H1 (cell line): Measurements from ENCODE around the gene NOTCH2. TPM values are rescaled to one million over a fixed set of nuclear protein-coding genes. Genes with fewer than 3 reads are reported as not detected.

Experiments used
- CTCF ChIA-PET: fragments of 300-600 bp; sonication (Branson Sonifier 250); formaldehyde crosslinking; loops from one replicate; lab custom pipeline; 2021; ENCODE audit not compliant: partially characterized antibody; lab: Charles Lee
- POLR2A ChIA-PET: fragments of 300-600 bp; sonication (Branson Sonifier 250); formaldehyde crosslinking; loops from one replicate; lab custom pipeline; 2021; ENCODE audit warnings: inconsistent platforms; ENCODE audit not compliant: partially characterized antibody; lab: Charles Lee
- DNase-seq, 2 experiments: peaks; one replicate each; pipeline versions ENCODE4 v3.0.0 to v3.0.0-alpha.2; 2010 to 2022; ENCODE audit warnings: low spot score in 2 of 2, low read depth in 1 of 2, mixed read lengths in 1 of 2
- FAIRE-seq: peaks from 2 replicates; lab custom pipeline; 2011; peaks lifted over from hg19 to GRCh38; lab: Jason Lieb, UNC
- H2AFZ ChIP-seq: 2 replicates; pipeline ENCODE4 v1.8.1; 2012; ENCODE audit warnings: low read length, inconsistent platforms
- H2AK5ac ChIP-seq: 2 replicates; pipeline ENCODE4 v1.6.1; 2013; ENCODE audit warnings: low read depth, low read length
- H2BK120ac ChIP-seq: replicated peaks from 2 replicates; pipeline ENCODE3; 2013; ENCODE audit warnings: low read depth, low read length, inconsistent platforms
- H2BK12ac ChIP-seq: 2 replicates; pipeline ENCODE4 v1.6.1; 2013; ENCODE audit warnings: low read depth, low read length
- H2BK15ac ChIP-seq: 2 replicates; pipeline ENCODE4 v1.6.1; 2013; ENCODE audit warnings: low read length
- H2BK20ac ChIP-seq: 2 replicates; pipeline ENCODE4 v1.6.1; 2013; ENCODE audit warnings: low read length
- H2BK5ac ChIP-seq: 2 replicates; pipeline ENCODE4 v1.6.1; 2013; ENCODE audit warnings: low read depth, low read length
- H3K14ac ChIP-seq: 2 replicates; pipeline ENCODE4 v1.6.1; 2013; ENCODE audit warnings: inconsistent platforms; ENCODE audit not compliant: insufficient read length
- H3K18ac ChIP-seq: 2 replicates; pipeline ENCODE4 v1.6.1; 2013; ENCODE audit warnings: low read length; ENCODE audit errors: extremely low read depth
- H3K23ac ChIP-seq: 2 replicates; pipeline ENCODE4 v1.6.1; 2013; ENCODE audit warnings: inconsistent platforms; ENCODE audit not compliant: insufficient read length
- H3K23me2 ChIP-seq: 2 replicates; pipeline ENCODE4 v1.6.1; 2013; ENCODE audit warnings: low read depth, low read length
- H3K27ac ChIP-seq: 2 replicates; pipeline ENCODE4 v1.6.1; 2011; ENCODE audit warnings: low read depth, low read length, inconsistent platforms
- H3K27me3 ChIP-seq, 4 experiments: replicated peaks in 1 of 4; 1 replicate in 1 of 4; 2 replicates in 3 of 4; pipeline versions ENCODE4 v1.6.1 to v1.8.1; 2011 to 2013; ENCODE audit warnings: low read length in 3 of 4, mild to moderate bottlenecking in 3 of 4, inconsistent platforms in 2 of 4, mixed read lengths in 2 of 4, moderate library complexity in 1 of 4; ENCODE audit not compliant: control insufficient read depth in 3 of 4, insufficient read depth in 3 of 4; ENCODE audit errors: extremely low read depth in 1 of 4
- H3K36me3 ChIP-seq, 4 experiments: 2 replicates each; pipeline versions ENCODE4 v1.6.1 to v1.8.1; 2011 to 2013; ENCODE audit warnings: mild to moderate bottlenecking in 4 of 4, low read length in 3 of 4, moderate library complexity in 2 of 4, control low read depth in 1 of 4, inconsistent platforms in 1 of 4; ENCODE audit not compliant: insufficient read depth in 4 of 4, control insufficient read depth in 2 of 4
- H3K4ac ChIP-seq: replicated peaks from 2 replicates; pipeline ENCODE3; 2013; ENCODE audit warnings: low read length, low read depth, mixed read lengths, inconsistent platforms; ENCODE audit not compliant: insufficient read length
- H3K4me1 ChIP-seq, 4 experiments: replicated peaks in 1 of 4; 1 replicate in 1 of 4; 2 replicates in 3 of 4; pipeline versions ENCODE4 v1.6.1 to v1.8.1; 2011 to 2013; ENCODE audit warnings: low read length in 3 of 4, inconsistent platforms in 2 of 4, mixed read lengths in 1 of 4; ENCODE audit not compliant: insufficient read depth in 4 of 4, control insufficient read depth in 3 of 4
- H3K4me2 ChIP-seq, 2 experiments: 2 replicates each; pipeline versions ENCODE4 v1.6.1 to v1.8.1; 2011 to 2013; ENCODE audit warnings: low read depth in 2 of 2, low read length in 2 of 2, control low read depth in 1 of 2, inconsistent platforms in 1 of 2, mild to moderate bottlenecking in 1 of 2; ENCODE audit not compliant: insufficient read depth in 1 of 2
- H3K4me3 ChIP-seq, 4 experiments: fragments of 200-600, 300-600 bp in 1 of 4; sonication (generic), shearing (Covaris generic), sonication (Bioruptor Twin) in 1 of 4; 2 replicates each; pipeline versions ENCODE4 v1.5.1 to v1.8.1; 2011 to 2016; ENCODE audit warnings: low read length in 4 of 4, low read depth in 3 of 4, control low read depth in 2 of 4, inconsistent platforms in 2 of 4, mild to moderate bottlenecking in 2 of 4, mixed read lengths in 1 of 4, moderate library complexity in 1 of 4; ENCODE audit not compliant: insufficient read depth in 2 of 4; ENCODE audit errors: extremely low read depth in 1 of 4
- H3K56ac ChIP-seq: replicated peaks from 2 replicates; pipeline ENCODE3; 2013; ENCODE audit warnings: low read depth, mild to moderate bottlenecking, mixed read lengths, low read length, inconsistent platforms; ENCODE audit not compliant: insufficient read length
- H3K79me1 ChIP-seq: 2 replicates; pipeline ENCODE4 v1.6.1; 2013; ENCODE audit warnings: low read depth, low read length, control low read depth
- H3K79me2 ChIP-seq, 2 experiments: 2 replicates each; pipeline versions ENCODE4 v1.6.1 to v1.8.1; 2012 to 2013; ENCODE audit warnings: low read length in 2 of 2, mild to moderate bottlenecking in 2 of 2, inconsistent platforms in 1 of 2; ENCODE audit not compliant: insufficient read depth in 2 of 2, control insufficient read depth in 1 of 2
- H3K9ac ChIP-seq, 4 experiments: replicated peaks in 1 of 4; 1 replicate in 1 of 4; 2 replicates in 3 of 4; pipeline versions ENCODE4 v1.6.1 to v1.8.1; 2011 to 2013; ENCODE audit warnings: low read depth in 3 of 4, low read length in 3 of 4, control low read depth in 2 of 4, mild to moderate bottlenecking in 2 of 4, moderate library complexity in 2 of 4, inconsistent platforms in 1 of 4; ENCODE audit errors: extremely low read depth in 1 of 4
- H3K9me3 ChIP-seq, 2 experiments: 2 replicates each; pipeline versions ENCODE4 v1.6.1 to v1.8.1; 2012 to 2013; ENCODE audit warnings: mild to moderate bottlenecking in 2 of 2, moderate library complexity in 2 of 2, control low read depth in 1 of 2, inconsistent platforms in 1 of 2, low read depth in 1 of 2, low read length in 1 of 2, mixed read lengths in 1 of 2; ENCODE audit not compliant: insufficient read depth in 2 of 2
- H4K20me1 ChIP-seq, 2 experiments: replicated peaks in 1 of 2; 2 replicates each; pipeline versions ENCODE3 to v1.8.1; 2011 to 2013; ENCODE audit warnings: inconsistent platforms in 2 of 2, low read length in 2 of 2, mild to moderate bottlenecking in 1 of 2; ENCODE audit not compliant: insufficient read depth in 2 of 2, control insufficient read depth in 1 of 2
- H4K5ac ChIP-seq: 2 replicates; pipeline ENCODE4 v1.6.1; 2013; ENCODE audit warnings: low read length, low read depth, mixed read lengths, inconsistent platforms; ENCODE audit not compliant: insufficient read length
- H4K8ac ChIP-seq: 2 replicates; pipeline ENCODE4 v1.8.0; 2013; ENCODE audit warnings: mild to moderate bottlenecking, moderate library complexity, low read length, inconsistent platforms; ENCODE audit not compliant: insufficient read depth; ENCODE audit errors: extremely low read depth
- H4K91ac ChIP-seq: replicated peaks from 2 replicates; pipeline ENCODE3; 2013; ENCODE audit warnings: low read length, mixed read lengths, inconsistent platforms; ENCODE audit not compliant: insufficient read length
- CREB1 ChIP-seq: IDR thresholded peaks from 2 replicates; pipeline ENCODE4 v1.6.1; 2012; ENCODE audit warnings: inconsistent platforms
- ZNF274 ChIP-seq: IDR thresholded peaks from 2 replicates; pipeline ENCODE4 v1.7.0; 2012; ENCODE audit warnings: low read length, borderline replicate concordance; ENCODE audit errors: extremely low read depth
- WGBS, 2 experiments: shearing (Covaris generic) in 1 of 2; methylation state at CpG; one replicate each; pipeline versions ENCODE4 v1.1.6 to v1.1.7; 2013 to 2015; ENCODE audit warnings: low lambda C conversion rate in 2 of 2, mixed read lengths in 2 of 2, inconsistent platforms in 1 of 2, low coverage in 1 of 2, missing lambda C conversion rate in 1 of 2; ENCODE audit not compliant: insufficient replicate concordance in 2 of 2, insufficient coverage in 1 of 2, insufficient read length in 1 of 2; ENCODE audit errors: extremely low coverage in 1 of 2, missing lambda C conversion rate in 1 of 2; 5-methylcytosine and 5-hydroxymethylcytosine counted together
- polyA plus RNA-seq, 7 experiments: library from polyadenylated mRNA; depleted of rRNA in 3 of 7; stranded (reverse) in 5 of 7; unstranded in 2 of 7; fragments of >200 nt in 5 of 7; fragments of 200-250 nt in 2 of 7; gene quantifications; 1 replicate in 5 of 7; 2 replicates in 1 of 7; 4 replicates in 1 of 7; pipeline versions ENCODE4 v1.2.1 to v1.2.3, GENCODE V29; 2011 to 2013; ENCODE audit warnings: missing spikeins in 2 of 7, mixed read lengths in 2 of 7
- total RNA-seq: library from RNA; stranded (reverse); fragmentation: NEBNext Ultra II Directional; extraction: Animal tissue kit (Norgen Biotek cat#: 25700); gene quantifications from 2 replicates; pipeline ENCODE4 v1.2.1, GENCODE V29; 2021

The NOTCH2 gene
- total and polyA plus RNA-seq, 2 of the 8 experiments (the other 6 are each of a cell fraction or from before 2014, with no cell fraction given): 17.7 to 63.0 TPM

DNA sequence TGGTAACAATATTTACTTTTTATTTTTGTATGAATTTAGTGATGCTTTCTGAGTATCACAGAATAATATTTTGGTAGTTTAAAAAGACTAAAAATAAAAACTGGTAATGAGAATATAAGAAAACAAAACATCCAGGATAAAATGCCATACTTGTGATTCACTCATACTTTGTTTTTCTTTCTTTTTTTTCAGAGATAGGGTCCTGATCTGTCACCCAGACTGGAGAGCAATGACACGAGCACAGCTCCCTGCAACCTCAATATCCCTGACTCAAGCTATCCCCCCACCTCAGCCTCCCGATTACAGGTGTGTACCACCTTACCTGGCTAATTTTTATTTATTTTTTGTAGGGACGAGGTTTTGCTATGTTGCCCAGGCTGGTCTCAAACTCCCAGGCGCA lies 109.0 kb downstream of the NOTCH2 start:
- POLR2A ChIA-PET: no interaction called here
- CTCF ChIA-PET: interaction anchor here (1.2 to 1.7 kb wide), 3 partner anchors 12 to 216 kb away, joined by 3 to 6 read pairs (median 4); no protein-coding TSS in a partner anchor
- no peak overlapping the region for H2AK5ac ChIP-seq
- H3K9ac ChIP-seq: no peak overlapping the region
- no peak overlapping the region for H2AFZ ChIP-seq
- H3K18ac ChIP-seq: no peak overlapping the region
- FAIRE-seq (no peak), DNase-seq (no peak)
- no peak for TF ChIP-seq CREB1
- TF ChIP-seq ZNF274: no peak
- TF ChIP-seq, all 59 proteins: peak for 0
- Histone ChIP-seq H4K8ac (no peak overlapping the region), H3K14ac (no peak overlapping the region), H3K4me3 (no peak overlapping the region), H3K79me1 (no peaks in the 10 kb centered on the region), H4K5ac (no peak overlapping the region), H3K9me3 (no peaks in the 10 kb centered on the region), H3K4me1 (no peaks in the 10 kb centered on the region), H2BK20ac (no peak overlapping the region), H3K36me3 (peaks cover 0 to 4% (median 0%) of the 10 kb centered on the region in 4 experiments; a peak in 4 of 8 replicates), H3K27me3 (no peaks in the 10 kb centered on the region), H3K23ac (no peak overlapping the region), H3K4me2 (no peak overlapping the region), H2BK5ac (no peak overlapping the region), H4K20me1 (peaks cover 1 to 2% of the 10 kb centered on the region in 2 experiments), H2BK15ac (no peak overlapping the region), H4K91ac (no peak overlapping the region), H2BK120ac (no peak overlapping the region), H3K23me2 (no peaks in the 10 kb centered on the region; the same call in 1 of the 2 replicates), H3K4ac (no peak overlapping the region), H3K56ac (no peak overlapping the region), H3K79me2 (no peaks in the 10 kb centered on the region), H3K27ac (no peak overlapping the region), H2BK12ac (no peak overlapping the region)
- WGBS, 2 experiments: 87% methylated on average over 4 of the region's 4 CpGs; no CpG with 5 or more reads in 1 of the 2 experiments
